Measurements from ENCODE around the gene TRPT1.

DNA sequence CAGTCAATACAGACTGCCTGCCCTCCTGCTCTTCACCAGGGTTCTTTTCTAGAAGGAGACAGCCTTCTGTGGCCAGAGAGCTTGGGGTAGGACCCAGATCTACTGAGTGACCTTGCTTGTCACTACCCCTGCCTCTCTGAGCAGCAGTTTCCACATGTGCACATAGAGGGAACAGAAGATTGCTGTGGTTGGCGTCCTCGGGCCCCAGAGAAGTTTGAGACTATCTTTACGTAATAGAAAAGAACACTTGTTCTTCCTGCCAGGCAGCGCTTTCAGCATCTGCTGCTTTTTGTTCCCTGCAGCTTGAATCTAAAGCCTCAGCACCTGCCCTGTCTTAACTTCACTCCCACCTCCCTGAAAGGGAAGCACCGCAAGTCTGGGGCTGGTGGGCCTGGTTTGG is 13.0 kb upstream of the TRPT1 start:
- TF ChIP-seq, protein P1, sequence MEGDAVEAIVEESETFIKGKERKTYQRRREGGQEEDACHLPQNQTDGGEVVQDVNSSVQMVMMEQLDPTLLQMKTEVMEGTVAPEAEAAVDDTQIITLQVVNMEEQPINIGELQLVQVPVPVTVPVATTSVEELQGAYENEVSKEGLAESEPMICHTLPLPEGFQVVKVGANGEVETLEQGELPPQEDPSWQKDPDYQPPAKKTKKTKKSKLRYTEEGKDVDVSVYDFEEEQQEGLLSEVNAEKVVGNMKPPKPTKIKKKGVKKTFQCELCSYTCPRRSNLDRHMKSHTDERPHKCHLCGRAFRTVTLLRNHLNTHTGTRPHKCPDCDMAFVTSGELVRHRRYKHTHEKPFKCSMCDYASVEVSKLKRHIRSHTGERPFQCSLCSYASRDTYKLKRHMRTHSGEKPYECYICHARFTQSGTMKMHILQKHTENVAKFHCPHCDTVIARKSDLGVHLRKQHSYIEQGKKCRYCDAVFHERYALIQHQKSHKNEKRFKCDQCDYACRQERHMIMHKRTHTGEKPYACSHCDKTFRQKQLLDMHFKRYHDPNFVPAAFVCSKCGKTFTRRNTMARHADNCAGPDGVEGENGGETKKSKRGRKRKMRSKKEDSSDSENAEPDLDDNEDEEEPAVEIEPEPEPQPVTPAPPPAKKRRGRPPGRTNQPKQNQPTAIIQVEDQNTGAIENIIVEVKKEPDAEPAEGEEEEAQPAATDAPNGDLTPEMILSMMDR (IDR thresholded peaks at IDR 0.05), result no peak
- TF ChIP-seq POLR2AphosphoS5 (IDR thresholded peaks at IDR 0.05), result no peak
